GM12878 (cell line): ENCODE measurements around the gene DLGAP5. TPM values are rescaled to one million over a fixed set of nuclear protein-coding genes. Genes with fewer than 3 reads are reported as not detected.

Source experiments
- ATAC-seq: fragments of 200-7000 bp; cut with Tn5 transposase; 3 replicates; pipeline ENCODE4 v1.9.1; 2020; ENCODE audit warnings: mild to moderate bottlenecking, moderate library complexity
- BruUV-seq: library from RNA; stranded (reverse); fragments of 400-500 nt; replicated peaks from 2 replicates; lab custom pipeline; 2021; lab: Mats Ljungman, UMichigan
- CTCF ChIA-PET: fragments of 300-600 bp; sonication (Branson Sonifier 250); formaldehyde crosslinking; extraction: SDS; loops from one replicate; lab custom pipeline; 2021; ENCODE audit warnings: inconsistent platforms; lab: Yijun Ruan, JAX
- POLR2A ChIA-PET: fragments of 350-600 bp; formaldehyde crosslinking; extraction: SDS; loops from one replicate; lab custom pipeline; 2021; ENCODE audit warnings: inconsistent platforms; lab: Charles Lee
- RAD21 ChIA-PET: fragments of 300-600 bp; sonication (Branson Sonifier 250); formaldehyde crosslinking; loops from one replicate; lab custom pipeline; 2023; ENCODE audit warnings: antibody characterized with exemption; ENCODE audit not compliant: unreplicated experiment; lab: Charles Lee
- SMC1A ChIA-PET: fragments of 300-600 bp; sonication (Branson Sonifier 250); formaldehyde crosslinking; loops from one replicate; lab custom pipeline; 2023; ENCODE audit not compliant: unreplicated experiment, uncharacterized antibody; lab: Charles Lee
- DNase-seq: peaks from one replicate; pipeline ENCODE4 v3.0.0-alpha.2; 2011; ENCODE audit warnings: low read depth, low spot score
- FAIRE-seq: peaks from 3 replicates; lab custom pipeline; 2011; peaks lifted over from hg19 to GRCh38; lab: Jason Lieb, UNC
- H2AFZ ChIP-seq: 2 replicates; pipeline ENCODE4 v1.6.0; 2011; ENCODE audit warnings: low read depth, low read length, control low read depth; ENCODE audit not compliant: control insufficient read depth
- H3K27ac ChIP-seq: 2 replicates; pipeline ENCODE4 v1.5.1; 2011; ENCODE audit warnings: control low read depth; ENCODE audit not compliant: control insufficient read depth, insufficient read depth
- H3K27me3 ChIP-seq, 2 experiments: replicated peaks in 1 of 2; 2 replicates each; pipeline versions ENCODE4 v1.6.0 to v1.6.1; 2011; ENCODE audit warnings: low read length in 1 of 2; ENCODE audit not compliant: control insufficient read depth in 2 of 2, insufficient read depth in 2 of 2
- H3K36me3 ChIP-seq, 2 experiments: 2 replicates each; pipeline ENCODE4 v1.5.1; 2011; ENCODE audit warnings: low read length in 1 of 2; ENCODE audit not compliant: control insufficient read depth in 2 of 2, insufficient read depth in 2 of 2
- H3K4me1 ChIP-seq: 2 replicates; pipeline ENCODE4 v1.6.1; 2011; ENCODE audit warnings: mild to moderate bottlenecking, low read length, moderate library complexity, mixed read lengths; ENCODE audit not compliant: control insufficient read depth, insufficient read depth
- H3K4me2 ChIP-seq: 2 replicates; pipeline ENCODE4 v1.6.0; 2011; ENCODE audit warnings: control low read depth; ENCODE audit not compliant: control insufficient read depth, insufficient read depth
- H3K4me3 ChIP-seq: fragments of 200-600 bp; sonication (generic); 2 replicates; pipeline ENCODE4 v1.5.1; 2016
- H3K79me2 ChIP-seq: 2 replicates; pipeline ENCODE4 v1.6.0; 2011; ENCODE audit warnings: low read length; ENCODE audit not compliant: control insufficient read depth, insufficient read depth
- H3K9ac ChIP-seq: 2 replicates; pipeline ENCODE4 v1.8.0; 2011; ENCODE audit warnings: low read length, control low read depth, mixed read lengths; ENCODE audit not compliant: control insufficient read depth, insufficient read depth
- H3K9me3 ChIP-seq: replicated peaks from 3 replicates; pipeline ENCODE4 v1.5.1; 2011; ENCODE audit warnings: mild to moderate bottlenecking, low read length; ENCODE audit not compliant: control insufficient read depth, insufficient read depth
- H4K20me1 ChIP-seq: 2 replicates; pipeline ENCODE4 v1.6.0; 2011; ENCODE audit not compliant: control insufficient read depth, insufficient read depth
- BHLHE40 ChIP-seq, 2 experiments: fragments of 450-650 bp in 1 of 2; IDR thresholded peaks; 2 replicates each; pipeline ENCODE4 v1.6.1; 2011 to 2017; ENCODE audit warnings: low read depth in 2 of 2, borderline replicate concordance in 1 of 2, improper control_type of control experiment in 1 of 2, low read length in 1 of 2, mild to moderate bottlenecking in 1 of 2
- BRCA1 ChIP-seq: IDR thresholded peaks from 2 replicates; pipeline ENCODE4 v1.6.1; 2011; ENCODE audit warnings: low read depth, low read length, improper control_type of control experiment
- CTCF ChIP-seq, 3 experiments: IDR thresholded peaks in 2 of 3; conservative IDR thresholded peaks in 1 of 3; 2 replicates each; pipeline ENCODE4 v1.5.1; 2011; ENCODE audit warnings: low read depth in 3 of 3, low read length in 3 of 3, mild to moderate bottlenecking in 3 of 3, control low read depth in 2 of 3, moderate library complexity in 2 of 3, inconsistent platforms in 1 of 3, mixed read lengths in 1 of 3; ENCODE audit not compliant: control insufficient read depth in 2 of 3, insufficient read depth in 1 of 3; ENCODE audit errors: extremely low read depth in 1 of 3
- DPF2 ChIP-seq: fragments of 450-650 bp; IDR thresholded peaks from 2 replicates; pipeline ENCODE4 v1.6.1; 2017; ENCODE audit warnings: mild to moderate bottlenecking
- KLF5 ChIP-seq: fragments of 450-650 bp; IDR thresholded peaks from 2 replicates; pipeline ENCODE4 v1.6.1; 2014; ENCODE audit warnings: mild to moderate bottlenecking; ENCODE audit not compliant: partially characterized antibody
- MLLT1 ChIP-seq: fragments of 450-650 bp; IDR thresholded peaks from 2 replicates; pipeline ENCODE4 v1.6.1; 2016; ENCODE audit warnings: mild to moderate bottlenecking
- MTA2 ChIP-seq: fragments of 450-650 bp; IDR thresholded peaks from 2 replicates; pipeline ENCODE4 v1.6.1; 2016; ENCODE audit warnings: low read depth, mild to moderate bottlenecking, moderate library complexity
- PAX8 ChIP-seq: fragments of 450-650 bp; IDR thresholded peaks from 2 replicates; pipeline ENCODE4 v1.6.1; 2017; ENCODE audit warnings: mild to moderate bottlenecking, moderate library complexity
- RAD21 ChIP-seq: IDR thresholded peaks from 2 replicates; pipeline ENCODE4 v1.6.1; 2011; ENCODE audit warnings: mild to moderate bottlenecking, low read depth, low read length, moderate library complexity; ENCODE audit not compliant: insufficient read depth
- RBBP5 ChIP-seq: fragments of 200-600 bp; sonication (generic); conservative IDR thresholded peaks from 2 replicates; pipeline ENCODE4 v1.6.1; 2016
- SMARCA5 ChIP-seq: fragments of 450-650 bp; IDR thresholded peaks from 2 replicates; pipeline ENCODE4 v1.6.1; 2017; ENCODE audit warnings: mild to moderate bottlenecking
- SMC3 ChIP-seq: IDR thresholded peaks from 2 replicates; pipeline ENCODE4 v1.6.1; 2011; ENCODE audit warnings: low read length, improper control_type of control experiment, borderline replicate concordance
- ZNF217 ChIP-seq: fragments of 450-650 bp; IDR thresholded peaks from 2 replicates; pipeline ENCODE4 v1.6.1; 2017; ENCODE audit warnings: antibody characterized with exemption, mild to moderate bottlenecking
- in situ Hi-C: fragments of 300-500 bp; cut with MboI; formaldehyde crosslinking; loops from 9 replicates; pipeline ENCODE4 v1.14.3; 2018; ENCODE audit warnings: mixed read lengths
- intact Hi-C: fragments of 100-400 bp; cut with micrococcal nuclease; formaldehyde crosslinking; loops from one replicate; pipeline ENCODE4 v1.14.2; 2022; ENCODE audit not compliant: unreplicated experiment
- polyA plus RNA-seq, 11 experiments: library from polyadenylated mRNA; depleted of rRNA in 4 of 11; unstranded in 6 of 11; stranded (reverse) in 5 of 11; fragments of >200 nt; fragmentation: Nextera tagmentation in 4 of 11; fragmentation: Illumina TruSeq in 1 of 11; extraction: Ambion mirVana in 4 of 11; extraction: Trizol in 1 of 11; gene quantifications; 1 replicate in 1 of 11; 2 replicates in 10 of 11; pipeline versions ENCODE4 v1.2.1 to v1.2.3, GENCODE V29; 2011 to 2016; ENCODE audit warnings: inconsistent platforms in 2 of 11, missing spikeins in 2 of 11, low read depth in 1 of 11
- total RNA-seq, 4 experiments: library from RNA; depleted of rRNA in 3 of 4; stranded (reverse); fragments of >200 nt in 3 of 4; fragmentation: Illumina TruSeq in 1 of 4; extraction: Trizol in 1 of 4; gene quantifications; 2 replicates each; pipeline versions ENCODE4 v1.2.1 to v1.2.3, GENCODE V29; 2013 to 2021

The DLGAP5 gene
- total and polyA plus RNA-seq, 10 of the 15 experiments (the other 5 are each of a cell fraction or from before 2014, with no cell fraction given): 40.9 to 106 (median 67.6) TPM

- ATAC-seq (peak; percentile 65), FAIRE-seq (peak; percentile 18), DNase-seq (no peak)
- no peak overlapping the region for H3K4me2 ChIP-seq
- H3K27ac ChIP-seq: no peak overlapping the region
- H4K20me1 ChIP-seq: no peaks in the 10 kb centered on the region
- H3K4me1 ChIP-seq: no peaks in the 10 kb centered on the region
- no peaks in the 10 kb centered on the region for H3K79me2 ChIP-seq
- H3K9ac ChIP-seq: no peak overlapping the region
- RAD21 ChIA-PET: interaction anchor here (0.6 to 6.3 kb wide), 15 partner anchors 10 to 298 kb away, joined by 3 to 95 read pairs (median 4); partner anchors contain the start of gene MAPK1IP1L
- H3K27me3 ChIP-seq: no peaks in the 10 kb centered on the region
- no peak for TF ChIP-seq ZNF217
- no peak for TF ChIP-seq BRCA1
- peak; percentile 64 for TF ChIP-seq RAD21
- TF ChIP-seq MLLT1: no peak
- no peak for TF ChIP-seq MTA2
- no peak for TF ChIP-seq SMARCA5
- TF ChIP-seq RBBP5: no peak
- no peak for TF ChIP-seq PAX8
- no peak for TF ChIP-seq BHLHE40 (IDR thresholded peaks at IDR 0.05; ENCODE audit: borderline replicate concordance in 1 of 2, low read depth in 2 of 2, low read length in 1 of 2)
- no peak for TF ChIP-seq DPF2
- peak; percentile 32 to 67 (median 38); a peak in 5 of 6 replicates for TF ChIP-seq CTCF (IDR thresholded peaks at IDR 0.05 in 2 of 3, conservative IDR thresholded peaks at IDR 0.05 in 1 of 3; ENCODE audit: control insufficient read depth in 2 of 3, extremely low read depth in 1 of 3, insufficient read depth in 1 of 3, low read depth in 3 of 3, low read length in 3 of 3)
- TF ChIP-seq SMC3: peak; percentile 75; the same call in 1 of the 2 replicates
- TF ChIP-seq KLF5: no peak
- CTCF ChIA-PET: interaction anchor here (0.6 to 4.6 kb wide), 23 partner anchors 8 to 378 kb away, joined by 3 to 73 read pairs (median 5); partner anchors contain the start of genes DLGAP5 and MAPK1IP1L
- intact Hi-C loops (loop anchor here (1.0 kb wide), 1 partner anchor 72 kb away; no protein-coding TSS in a partner anchor), in situ Hi-C loops (no loop called here)
- SMC1A ChIA-PET: interaction anchor here (0.8 to 6.7 kb wide), 18 partner anchors 30 to 270 kb away, joined by 3 to 93 read pairs (median 4); partner anchors contain the start of gene MAPK1IP1L
- H3K9me3 ChIP-seq: no peaks in the 10 kb centered on the region
- no peak overlapping the region for H2AFZ ChIP-seq
- H3K36me3 ChIP-seq: peaks cover 2 to 21% of the 10 kb centered on the region in 2 experiments
- no peak overlapping the region for H3K4me3 ChIP-seq
- POLR2A ChIA-PET: no interaction called here
- no TSS peak for BruUV-seq
Observed at GRCh38 chr14:55160989-55161388, 30.4 kb downstream of the DLGAP5 start.
